ENCODE data around the gene ADAMTS9. TPM values are rescaled to one million over a fixed set of nuclear protein-coding genes. Genes with fewer than 3 reads are reported as not detected.

ADAMTS9 gene
- total and polyA plus RNA-seq, 3 experiments from 2014 or later, result not detected

GRCh38 chr3:64717411-64717810 lies 29.6 kb upstream of the ADAMTS9 start:
- Mint-ChIP-seq H3K9me3 (peaks cover 0 to 8% (median 2%) of the 10 kb centered on the region in 5 donors), H3K27ac (no peak overlapping the region), H3K4me1 (no peaks in the 10 kb centered on the region), H3K27me3 (no peaks in the 10 kb centered on the region), H3K36me3 (no peaks in the 10 kb centered on the region), H3K4me3 (no peak overlapping the region)
- no peaks in the 10 kb centered on the region for H3K36me3 ChIP-seq (ENCODE audit: insufficient read depth, low read length)
- no peak overlapping the region for H3K4me3 ChIP-seq (ENCODE audit: low read length)
- H3K27ac ChIP-seq (ENCODE audit: low read depth, low read length), result no peak overlapping the region
- POLR2A ChIA-PET, result no interaction called here
- no peaks in the 10 kb centered on the region for H3K4me1 ChIP-seq (ENCODE audit: insufficient read depth, low read length)
- CTCF ChIA-PET, result no interaction called here
- no peaks in the 10 kb centered on the region for H3K9me3 ChIP-seq (ENCODE audit: low read length)
- no peak for DNase-seq
- H3K27me3 ChIP-seq (ENCODE audit: insufficient read depth, low read length, poor library complexity, severe bottlenecking), result no peaks in the 10 kb centered on the region

- Histone ChIP-seq H3K27me3 (ENCODE audit: insufficient read depth, low read length, poor library complexity, severe bottlenecking) (no peaks in the 10 kb centered on the region), H3K36me3 (ENCODE audit: insufficient read depth, low read length) (no peaks in the 10 kb centered on the region), H3K4me3 (ENCODE audit: low read length) (no peak overlapping the region), H3K9me3 (ENCODE audit: low read length) (no peaks in the 10 kb centered on the region), H3K4me1 (ENCODE audit: insufficient read depth, low read length) (no peaks in the 10 kb centered on the region), H3K27ac (ENCODE audit: low read depth, low read length) (no peak overlapping the region)
- no peak for DNase-seq
- Mint-ChIP-seq H3K4me3 (no peak overlapping the region), H3K27me3 (no peaks in the 10 kb centered on the region), H3K36me3 (no peaks in the 10 kb centered on the region), H3K9me3 (peaks cover 0 to 10% (median 4%) of the 10 kb centered on the region in 5 donors), H3K27ac (no peak overlapping the region), H3K4me1 (no peaks in the 10 kb centered on the region)
- CTCF ChIA-PET, result no interaction called here
- POLR2A ChIA-PET, result no interaction called here
Measured at GRCh38 chr3:64716110-64716710, 28.4 kb upstream of the ADAMTS9 start.

- Histone ChIP-seq H3K27me3 (ENCODE audit: insufficient read depth, low read length, poor library complexity, severe bottlenecking) (no peaks in the 10 kb centered on the region), H3K4me3 (ENCODE audit: low read length) (no peak overlapping the region), H3K36me3 (ENCODE audit: insufficient read depth, low read length) (no peaks in the 10 kb centered on the region), H3K4me1 (ENCODE audit: insufficient read depth, low read length) (no peaks in the 10 kb centered on the region), H3K27ac (ENCODE audit: low read depth, low read length) (no peak overlapping the region), H3K9me3 (ENCODE audit: low read length) (no peaks in the 10 kb centered on the region)
- no peak for DNase-seq
- Mint-ChIP-seq H3K9me3 (peaks cover 0 to 10% (median 2%) of the 10 kb centered on the region in 5 donors), H3K27me3 (no peaks in the 10 kb centered on the region), H3K4me3 (no peak overlapping the region), H3K36me3 (no peaks in the 10 kb centered on the region), H3K27ac (no peak overlapping the region), H3K4me1 (no peaks in the 10 kb centered on the region)
- ChIA-PET CTCF (no interaction called here), POLR2A (no interaction called here)
Measured at GRCh38 chr3:64715211-64715982, 27.6 kb upstream of the ADAMTS9 start.

- Histone ChIP-seq H3K9me3 (ENCODE audit: low read length) (no peaks in the 10 kb centered on the region), H3K27me3 (ENCODE audit: insufficient read depth, low read length, poor library complexity, severe bottlenecking) (no peaks in the 10 kb centered on the region), H3K27ac (ENCODE audit: low read depth, low read length) (no peak overlapping the region), H3K36me3 (ENCODE audit: insufficient read depth, low read length) (no peaks in the 10 kb centered on the region), H3K4me3 (ENCODE audit: low read length) (no peak overlapping the region), H3K4me1 (ENCODE audit: insufficient read depth, low read length) (no peaks in the 10 kb centered on the region)
- POLR2A ChIA-PET, result no interaction called here
- Mint-ChIP-seq H3K4me3 (no peak overlapping the region), H3K27me3 (no peaks in the 10 kb centered on the region), H3K4me1 (no peaks in the 10 kb centered on the region), H3K9me3 (peaks cover 1 to 13% (median 5%) of the 10 kb centered on the region in 5 donors), H3K27ac (peak overlapping the region in 1 of 8 donors; percentile 3), H3K36me3 (no peaks in the 10 kb centered on the region)
- CTCF ChIA-PET, result no interaction called here
- DNase-seq, result no peak
Measured at GRCh38 chr3:64708456-64708855, 20.7 kb upstream of the ADAMTS9 start.

GRCh38 chr3:64705946-64706345 lies 18.1 kb upstream of the ADAMTS9 start:
- H3K9me3 Mint-ChIP-seq, result peaks cover 2 to 13% (median 9%) of the 10 kb centered on the region in 5 donors
- H3K36me3 Mint-ChIP-seq, result no peaks in the 10 kb centered on the region
- H3K27me3 Mint-ChIP-seq, result no peaks in the 10 kb centered on the region
- Histone ChIP-seq H3K4me1 (ENCODE audit: insufficient read depth, low read length) (no peaks in the 10 kb centered on the region), H3K36me3 (ENCODE audit: insufficient read depth, low read length) (no peaks in the 10 kb centered on the region), H3K27ac (ENCODE audit: low read depth, low read length) (no peak overlapping the region), H3K27me3 (ENCODE audit: insufficient read depth, low read length, poor library complexity, severe bottlenecking) (no peaks in the 10 kb centered on the region), H3K9me3 (ENCODE audit: low read length) (no peaks in the 10 kb centered on the region), H3K4me3 (ENCODE audit: low read length) (no peak overlapping the region)
- POLR2A ChIA-PET, result no interaction called here
- no peak for DNase-seq
- CTCF ChIA-PET, result no interaction called here
- no peaks in the 10 kb centered on the region for H3K4me1 Mint-ChIP-seq
- no peak overlapping the region for H3K4me3 Mint-ChIP-seq
- no peak overlapping the region for H3K27ac Mint-ChIP-seq

GRCh38 chr3:64696896-64697295 lies 9.1 kb upstream of the ADAMTS9 start:
- no peaks in the 10 kb centered on the region for H3K36me3 ChIP-seq (ENCODE audit: insufficient read depth, low read length)
- POLR2A ChIA-PET, result no interaction called here
- Mint-ChIP-seq H3K27me3 (peaks cover 0 to 2% of the 10 kb centered on the region in 2 donors), H3K36me3 (no peaks in the 10 kb centered on the region), H3K4me1 (no peaks in the 10 kb centered on the region), H3K27ac (no peak overlapping the region), H3K9me3 (peaks cover 0 to 11% (median 4%) of the 10 kb centered on the region in 5 donors), H3K4me3 (no peak overlapping the region)
- H3K9me3 ChIP-seq (ENCODE audit: low read length), result no peaks in the 10 kb centered on the region
- CTCF ChIA-PET, result no interaction called here
- DNase-seq, result no peak
- no peaks in the 10 kb centered on the region for H3K4me1 ChIP-seq (ENCODE audit: insufficient read depth, low read length)
- no peak overlapping the region for H3K27ac ChIP-seq (ENCODE audit: low read depth, low read length)
- H3K27me3 ChIP-seq (ENCODE audit: insufficient read depth, low read length, poor library complexity, severe bottlenecking), result no peaks in the 10 kb centered on the region
- no peak overlapping the region for H3K4me3 ChIP-seq (ENCODE audit: low read length)

- H3K4me3 Mint-ChIP-seq, result no peak overlapping the region
- H3K27me3 Mint-ChIP-seq, result peaks cover 0 to 6% of the 10 kb centered on the region in 2 donors
- peaks cover 0 to 4% (median 3%) of the 10 kb centered on the region in 5 donors for H3K9me3 Mint-ChIP-seq
- Histone ChIP-seq H3K27me3 (ENCODE audit: insufficient read depth, low read length, poor library complexity, severe bottlenecking) (no peaks in the 10 kb centered on the region), H3K9me3 (ENCODE audit: low read length) (no peaks in the 10 kb centered on the region), H3K4me3 (ENCODE audit: low read length) (no peak overlapping the region), H3K27ac (ENCODE audit: low read depth, low read length) (no peak overlapping the region), H3K36me3 (ENCODE audit: insufficient read depth, low read length) (no peaks in the 10 kb centered on the region), H3K4me1 (ENCODE audit: insufficient read depth, low read length) (no peaks in the 10 kb centered on the region)
- H3K4me1 Mint-ChIP-seq, result no peaks in the 10 kb centered on the region
- ChIA-PET POLR2A (no interaction called here), CTCF (no interaction called here)
- no peak overlapping the region for H3K27ac Mint-ChIP-seq
- no peaks in the 10 kb centered on the region for H3K36me3 Mint-ChIP-seq
- DNase-seq, result no peak
Measured at GRCh38 chr3:64694114-64694513, 6.3 kb upstream of the ADAMTS9 start.

GRCh38 chr3:64693031-64693430 lies 5.2 kb upstream of the ADAMTS9 start:
- H3K36me3 Mint-ChIP-seq, result no peaks in the 10 kb centered on the region
- DNase-seq, result no peak

More at GRCh38 chr3:64693031-64693430, 5.2 kb upstream of the ADAMTS9 start:
- Histone ChIP-seq H3K36me3 (ENCODE audit: insufficient read depth, low read length) (no peaks in the 10 kb centered on the region), H3K4me1 (ENCODE audit: insufficient read depth, low read length) (no peaks in the 10 kb centered on the region), H3K4me3 (ENCODE audit: low read length) (no peak overlapping the region), H3K9me3 (ENCODE audit: low read length) (no peaks in the 10 kb centered on the region), H3K27me3 (ENCODE audit: insufficient read depth, low read length, poor library complexity, severe bottlenecking) (no peaks in the 10 kb centered on the region), H3K27ac (ENCODE audit: low read depth, low read length) (no peak overlapping the region)
- Mint-ChIP-seq H3K4me1 (peaks cover 0 to 4% (median 0%) of the 10 kb centered on the region in 3 donors), H3K4me3 (peak overlapping the region in 1 of 7 donors; percentile 48), H3K27ac (no peak overlapping the region), H3K9me3 (peaks cover 0 to 4% (median 3%) of the 10 kb centered on the region in 5 donors), H3K27me3 (peaks cover 5 to 13% of the 10 kb centered on the region in 2 donors)
- CTCF ChIA-PET, result no interaction called here
- POLR2A ChIA-PET, result no interaction called here
